Measurements from ENCODE around the gene CD2AP. TPM values are rescaled to one million over a fixed set of nuclear protein-coding genes. Genes with fewer than 3 reads are reported as not detected.
A peak's percentile ranks its signal among the peaks of the same experiment; 100 is the strongest.
"Not testable (repeated sequence)": the region's sequence is repeated elsewhere in the genome, so short reads cannot be mapped to it uniquely, and the experiment has no call there.

CD2AP gene
- total and polyA plus RNA-seq, 10 donors: 7.2 to 41.9 (median 31.9) TPM

DNA sequence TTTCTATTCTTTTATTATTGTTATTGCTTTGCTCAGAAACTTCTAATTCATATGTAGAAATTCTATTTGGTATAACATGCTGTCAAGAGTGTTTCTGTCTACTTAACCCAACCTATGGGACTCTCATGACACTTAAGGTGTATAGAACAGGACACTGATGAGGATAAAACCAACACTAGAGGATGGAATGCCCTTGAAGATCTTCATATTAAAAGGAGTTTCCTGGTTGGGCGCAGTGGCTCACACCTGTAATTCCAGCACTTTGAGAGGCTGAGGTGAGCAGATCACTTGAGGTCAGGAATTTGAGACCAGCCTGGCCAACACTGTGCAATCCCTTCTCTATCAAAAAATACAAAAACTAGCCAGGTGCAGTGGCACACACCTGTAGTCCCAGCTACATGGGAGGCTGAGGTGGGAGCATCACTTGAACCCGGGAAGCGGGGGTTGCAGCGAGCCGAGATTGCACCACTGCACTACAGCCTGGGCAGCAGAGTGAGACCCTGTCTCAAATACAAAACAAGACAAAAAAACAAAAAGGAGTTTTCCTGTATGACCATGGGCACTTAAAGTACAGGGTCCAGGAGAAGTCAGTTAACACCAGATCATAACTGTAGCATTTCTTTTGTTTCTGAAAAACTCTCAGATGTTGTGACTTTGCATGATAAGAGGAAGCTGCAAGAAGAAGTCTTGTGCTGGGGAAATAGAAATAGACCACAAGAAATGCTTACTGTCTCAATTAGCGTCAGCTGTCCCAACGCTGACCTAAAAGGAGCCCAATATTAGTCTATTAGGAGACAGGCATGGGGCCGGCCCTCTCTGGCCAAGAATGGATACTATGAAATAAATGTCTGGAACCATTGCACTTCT, 38.9 kb upstream of the CD2AP start:
- intact Hi-C loops (cut with DNase I; ENCODE audit: low total_unique reads): no loop called here
- Histone ChIP-seq H3K4me3 (no peak overlapping the region), H3K27ac (no peak overlapping the region), H3K27me3 (replicated peaks in 1 of 7) (no peaks in the 10 kb centered on the region), H3K4me1 (peaks cover 0 to 39% (median 27%) of the 10 kb centered on the region in 6 donors), H3K9me3 (peaks cover 0 to 4% (median 0%) of the 10 kb centered on the region in 8 donors), H3K36me3 (no peaks in the 10 kb centered on the region)
- 62 to 78% (median 71%) methylated on average over 8 of the region's 8 CpGs for WGBS, 5 donors
- no peak for TF ChIP-seq POLR2A (IDR thresholded peaks at IDR 0.05)
- TF ChIP-seq POLR2AphosphoS5 (IDR thresholded peaks at IDR 0.05): peak in 1 of 3 donors; percentile 15
- no peak for DNase-seq

DNA sequence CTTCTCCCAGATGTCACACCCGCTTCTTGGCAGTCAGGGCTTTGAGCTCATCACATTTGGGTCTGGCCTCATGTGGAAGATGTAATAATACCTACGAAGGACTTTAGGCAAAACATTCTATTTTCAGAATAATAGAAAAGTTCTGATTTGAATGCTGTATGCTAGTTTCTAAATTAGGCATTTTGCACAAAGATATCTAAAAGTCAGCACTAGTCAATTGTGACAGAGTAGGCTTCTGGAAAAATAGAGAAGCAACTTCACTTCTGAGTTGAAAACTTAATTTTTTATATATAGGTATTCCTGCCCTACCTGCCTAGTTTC, 38.3 kb upstream of the CD2AP start:
- TF ChIP-seq POLR2A (IDR thresholded peaks at IDR 0.05): no peak
- TF ChIP-seq, protein P1, sequence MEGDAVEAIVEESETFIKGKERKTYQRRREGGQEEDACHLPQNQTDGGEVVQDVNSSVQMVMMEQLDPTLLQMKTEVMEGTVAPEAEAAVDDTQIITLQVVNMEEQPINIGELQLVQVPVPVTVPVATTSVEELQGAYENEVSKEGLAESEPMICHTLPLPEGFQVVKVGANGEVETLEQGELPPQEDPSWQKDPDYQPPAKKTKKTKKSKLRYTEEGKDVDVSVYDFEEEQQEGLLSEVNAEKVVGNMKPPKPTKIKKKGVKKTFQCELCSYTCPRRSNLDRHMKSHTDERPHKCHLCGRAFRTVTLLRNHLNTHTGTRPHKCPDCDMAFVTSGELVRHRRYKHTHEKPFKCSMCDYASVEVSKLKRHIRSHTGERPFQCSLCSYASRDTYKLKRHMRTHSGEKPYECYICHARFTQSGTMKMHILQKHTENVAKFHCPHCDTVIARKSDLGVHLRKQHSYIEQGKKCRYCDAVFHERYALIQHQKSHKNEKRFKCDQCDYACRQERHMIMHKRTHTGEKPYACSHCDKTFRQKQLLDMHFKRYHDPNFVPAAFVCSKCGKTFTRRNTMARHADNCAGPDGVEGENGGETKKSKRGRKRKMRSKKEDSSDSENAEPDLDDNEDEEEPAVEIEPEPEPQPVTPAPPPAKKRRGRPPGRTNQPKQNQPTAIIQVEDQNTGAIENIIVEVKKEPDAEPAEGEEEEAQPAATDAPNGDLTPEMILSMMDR (IDR thresholded peaks at IDR 0.05 in 8 of 11, conservative IDR thresholded peaks at IDR 0.05 in 3 of 11): no peak
- TF ChIP-seq POLR2AphosphoS5 (IDR thresholded peaks at IDR 0.05): no peak
- no peak overlapping the region for H3K27ac ChIP-seq
- peaks cover 0 to 39% (median 27%) of the 10 kb centered on the region in 6 donors for H3K4me1 ChIP-seq
- no peaks in the 10 kb centered on the region for H3K36me3 ChIP-seq
- H3K4me3 ChIP-seq: no peak overlapping the region
- no peak for DNase-seq
- 66 to 75% (median 72%) methylated on average over 2 of the region's 2 CpGs for WGBS, 5 donors
- H3K9me3 ChIP-seq: peaks cover 0 to 4% (median 0%) of the 10 kb centered on the region in 8 donors
- intact Hi-C loops (cut with DNase I; ENCODE audit: low total_unique reads): no loop called here
- H3K27me3 ChIP-seq (replicated peaks in 1 of 7): no peaks in the 10 kb centered on the region

DNA sequence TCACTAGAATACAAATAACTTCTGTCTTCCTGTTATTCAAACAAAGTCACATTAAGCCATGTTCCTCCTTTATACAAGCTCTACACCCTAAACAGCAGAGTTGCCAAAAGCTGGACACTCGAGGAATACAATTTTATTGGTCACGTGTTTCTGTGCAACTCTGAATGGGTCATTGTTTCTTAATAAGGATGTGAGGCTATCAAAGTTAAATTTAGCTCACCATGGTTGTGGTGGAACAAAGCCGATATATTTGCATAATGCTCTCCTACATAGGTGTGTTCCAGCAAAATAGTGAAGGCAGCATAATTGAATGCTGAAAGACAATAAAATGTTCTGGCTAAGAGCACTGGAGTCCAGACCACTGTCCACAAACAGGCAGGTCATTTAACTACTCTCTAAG, 36.9 kb upstream of the CD2AP start:
- no peak for DNase-seq
- intact Hi-C loops (cut with DNase I; ENCODE audit: low total_unique reads): no loop called here
- Histone ChIP-seq H3K9me3 (no peaks in the 10 kb centered on the region), H3K4me1 (peaks cover 0 to 39% (median 27%) of the 10 kb centered on the region in 6 donors), H3K27me3 (replicated peaks in 1 of 7) (no peaks in the 10 kb centered on the region), H3K36me3 (no peaks in the 10 kb centered on the region), H3K27ac (no peak overlapping the region), H3K4me3 (no peak overlapping the region)
- 42 to 61% (median 54%) methylated on average over 3 of the region's 3 CpGs for WGBS, 5 donors
- TF ChIP-seq, protein P1 (IDR thresholded peaks at IDR 0.05 in 8 of 11, conservative IDR thresholded peaks at IDR 0.05 in 3 of 11): no peak
- TF ChIP-seq POLR2A (IDR thresholded peaks at IDR 0.05) (no peak), POLR2AphosphoS5 (IDR thresholded peaks at IDR 0.05) (no peak)

DNA sequence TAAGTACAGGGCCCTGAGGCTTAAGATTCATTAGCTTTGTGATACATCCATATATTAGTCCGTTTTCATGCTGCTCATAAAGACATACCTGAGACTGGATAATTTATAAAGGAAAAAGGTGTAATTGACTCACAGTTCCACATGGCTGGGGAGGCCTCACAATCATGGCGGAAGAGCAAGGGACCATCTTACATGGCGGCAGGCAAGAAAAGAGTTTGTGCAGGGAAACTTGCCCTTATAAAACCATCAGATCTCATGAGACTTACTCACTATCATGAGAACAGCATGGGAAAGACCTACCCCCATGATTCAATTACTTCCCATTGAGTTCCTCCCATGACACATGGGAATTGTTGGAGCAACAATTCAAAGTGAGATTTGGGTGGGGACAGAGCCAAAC, 32.6 kb upstream of the CD2AP start:
- H3K36me3 ChIP-seq; H3K4me3 ChIP-seq; intact Hi-C loops (cut with DNase I; ENCODE audit: low total_unique reads); DNase-seq; H3K27ac ChIP-seq; H3K9me3 ChIP-seq; H3K27me3 ChIP-seq (replicated peaks in 1 of 7): not testable (repeated sequence)
- WGBS, 5 donors: 93 to 96% (median 93%) methylated on average over 3 of the region's 3 CpGs
- H3K4me1 ChIP-seq: peaks cover 0 to 14% (median 7%) of the 10 kb centered on the region in 6 donors

DNA sequence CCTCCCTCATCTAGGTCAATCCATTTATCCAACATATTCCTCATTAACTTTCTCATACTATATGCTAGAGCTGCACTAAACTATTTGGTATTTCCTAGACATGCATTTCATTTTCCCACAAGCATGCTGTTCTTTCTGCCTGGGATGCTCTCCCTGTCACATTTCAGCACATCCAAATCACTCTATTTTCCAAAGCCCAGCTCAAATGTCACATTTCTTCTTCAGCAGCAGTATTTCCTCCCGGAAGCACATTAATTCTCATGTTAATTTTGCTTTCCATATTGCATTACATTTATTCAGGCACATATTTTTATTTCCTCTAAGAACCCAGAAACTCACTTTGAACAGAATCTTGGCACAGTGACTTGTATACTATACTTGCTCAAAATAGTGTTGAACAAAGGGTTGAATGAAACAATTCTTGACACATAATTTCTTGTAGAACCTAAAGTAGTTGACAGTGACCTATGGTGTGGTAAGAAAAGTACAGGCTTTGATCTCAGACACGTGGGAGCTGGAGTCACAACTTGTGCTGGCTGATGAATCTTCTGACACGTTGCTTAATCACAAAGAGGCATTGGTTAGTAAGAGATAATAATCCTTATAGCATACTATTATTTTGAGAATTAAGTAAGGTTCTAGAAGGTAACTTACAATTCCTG, 30.8 kb upstream of the CD2AP start:
- TF ChIP-seq POLR2AphosphoS5 (IDR thresholded peaks at IDR 0.05) (no peak), POLR2A (IDR thresholded peaks at IDR 0.05) (no peak)
- TF ChIP-seq, protein P1 (IDR thresholded peaks at IDR 0.05 in 8 of 11, conservative IDR thresholded peaks at IDR 0.05 in 3 of 11): no peak
- intact Hi-C loops (cut with DNase I; ENCODE audit: low total_unique reads): no loop called here
- Histone ChIP-seq H3K9me3 (no peaks in the 10 kb centered on the region), H3K36me3 (no peaks in the 10 kb centered on the region), H3K27ac (no peak overlapping the region), H3K4me3 (no peak overlapping the region), H3K27me3 (replicated peaks in 1 of 7) (no peaks in the 10 kb centered on the region), H3K4me1 (no peaks in the 10 kb centered on the region)
- DNase-seq: no peak
- 28 to 56% (median 35%) methylated on average over 3 of the region's 3 CpGs for WGBS, 5 donors

All from spleen (tissue), 11 donors.